Tibial nerve (tissue), 4 donors: ENCODE data around the gene PRPH2. TPM values are rescaled to one million over a fixed set of nuclear protein-coding genes. Genes with fewer than 3 reads are reported as not detected.

Experiments used
- DNase-seq, 2 donors: peaks; one replicate each; pipeline ENCODE4 v3.0.0-alpha.2; 2019; ENCODE audit warnings: low spot score in 2 of 2
- H3K27ac ChIP-seq, 4 donors: fragments of 200-600 bp; sonication (generic) in 3 of 4; one replicate each; pipeline ENCODE4 v1.5.1; 2017 to 2019; ENCODE audit warnings: mild to moderate bottlenecking in 1 of 4
- H3K27me3 ChIP-seq, 2 donors: fragments of 200-600 bp; sonication (generic) in 1 of 2; one replicate each; pipeline versions ENCODE4 v1.5.1 to v1.6.0; 2017 to 2019
- H3K36me3 ChIP-seq, 3 donors: fragments of 200-600 bp; sonication (generic); one replicate each; pipeline ENCODE4 v1.5.1; 2018 to 2019
- H3K4me1 ChIP-seq, 4 donors: fragments of 200-600 bp; sonication (generic) in 3 of 4; one replicate each; pipeline ENCODE4 v1.5.1; 2017 to 2019
- H3K4me3 ChIP-seq, 4 donors: fragments of 200-600 bp; sonication (generic) in 3 of 4; one replicate each; pipeline ENCODE4 v1.5.1; 2017 to 2019; ENCODE audit warnings: mild to moderate bottlenecking in 1 of 4, moderate library complexity in 1 of 4
- H3K9me3 ChIP-seq, 4 donors: fragments of 200-600 bp; sonication (generic) in 3 of 4; one replicate each; pipeline ENCODE4 v1.5.1; 2017 to 2019
- CTCF ChIP-seq, 5 experiments: fragments of 200-600 bp in 3 of 5; fragments of 450-650 bp in 2 of 5; sonication (generic) in 3 of 5; IDR thresholded peaks; one replicate each; pipeline ENCODE4 v1.5.1; 2016 to 2019; ENCODE audit warnings: antibody characterized with exemption in 5 of 5, mild to moderate bottlenecking in 3 of 5, moderate library complexity in 2 of 5
- EP300 ChIP-seq, 2 donors: sonication (generic); formaldehyde crosslinking; IDR thresholded peaks; one replicate each; pipeline ENCODE4 v1.6.1; 2017; ENCODE audit warnings: antibody characterized with exemption in 2 of 2, mild to moderate bottlenecking in 1 of 2
- POLR2A ChIP-seq, 2 donors: fragments of 450-650 bp; IDR thresholded peaks; one replicate each; pipeline ENCODE4 v1.6.1; 2017; ENCODE audit warnings: antibody characterized with exemption in 2 of 2, mild to moderate bottlenecking in 2 of 2, moderate library complexity in 2 of 2
- whole genome bisulfite sequencing, 2 donors: methylation state at CpG; one replicate each; pipeline ENCODE4 v1.1.5; 2018; 5-methylcytosine and 5-hydroxymethylcytosine counted together
- total RNA-seq, 4 donors: library from RNA; depleted of rRNA; stranded (reverse); fragments of >200 nt; gene quantifications; one replicate each; pipeline ENCODE4 v1.1.0, GENCODE V29; 2016

PRPH2 gene
- total RNA-seq, 4 donors from 2014 or later, result 0.22 to 1.5 (median 1.2) TPM; not detected in 1

GRCh38 chr6:42746463-42747391 lies 24.3 kb upstream of the PRPH2 start:
- H3K27ac ChIP-seq, result peak overlapping the region; percentile 90 to 95 (median 92)
- TF ChIP-seq POLR2A (IDR thresholded peaks at IDR 0.05) (peak; percentile 58 to 80), CTCF (IDR thresholded peaks at IDR 0.05) (peak in 1 of 5 experiments; percentile 8), EP300 (IDR thresholded peaks at IDR 0.05) (peak; percentile 20 to 92)
- no peaks in the 10 kb centered on the region for H3K9me3 ChIP-seq
- no peaks in the 10 kb centered on the region for H3K27me3 ChIP-seq
- 0 to 1% methylated on average over 46 to 53 of the region's 55 CpGs for WGBS, 2 donors
- peak; percentile 62 to 71 for DNase-seq
- no peaks in the 10 kb centered on the region for H3K36me3 ChIP-seq
- peaks cover 0 to 52% (median 26%) of the 10 kb centered on the region in 4 donors for H3K4me1 ChIP-seq
- peak overlapping the region; percentile 85 to 95 (median 94) for H3K4me3 ChIP-seq

- 0 to 1% methylated on average over 46 to 54 of the region's 57 CpGs for WGBS, 2 donors
- H3K4me1 ChIP-seq, result peaks cover 0 to 43% (median 22%) of the 10 kb centered on the region in 4 donors
These were observed 23.5 kb upstream of the PRPH2 start, which contains the start of gene TBCC for GRCh38 chr6:42745640-42746462. TSS of gene TBCC (minus strand) at chr6:42746103. CDS start at chr6:42746073, 30 bp downstream.

GRCh38 chr6:42745083-42745639 lies 22.8 kb upstream of the PRPH2 start:
- 1 to 2% methylated on average over 23 to 24 of the region's 29 CpGs for WGBS, 2 donors
- Histone ChIP-seq H3K27me3 (no peaks in the 10 kb centered on the region), H3K36me3 (no peaks in the 10 kb centered on the region), H3K4me3 (peak overlapping the region; percentile 85 to 96 (median 94)), H3K9me3 (no peaks in the 10 kb centered on the region), H3K27ac (peak overlapping the region; percentile 81 to 94 (median 93)), H3K4me1 (peaks cover 0 to 42% (median 22%) of the 10 kb centered on the region in 4 donors)
- TF ChIP-seq EP300 (IDR thresholded peaks at IDR 0.05), result no peak
- no peak for TF ChIP-seq CTCF (IDR thresholded peaks at IDR 0.05)
- TF ChIP-seq POLR2A (IDR thresholded peaks at IDR 0.05), result no peak
- no peak for DNase-seq

More at GRCh38 chr6:42745640-42746462, 23.5 kb upstream of the PRPH2 start, which contains the start of gene TBCC:
- DNase-seq, result peak; percentile 93 to 95
- H3K27ac ChIP-seq, result peak within 1 kb of the TSS; percentile 90 to 95 (median 94)
- TF ChIP-seq EP300 (IDR thresholded peaks at IDR 0.05) (peak in 1 of 2 donors; percentile 99), POLR2A (IDR thresholded peaks at IDR 0.05) (peak; percentile 82 to 95), CTCF (IDR thresholded peaks at IDR 0.05) (peak in 1 of 5 experiments; percentile 4)
- peak within 1 kb of the TSS; percentile 85 to 96 (median 94) for H3K4me3 ChIP-seq
- no peaks in the 10 kb centered on the region for H3K9me3 ChIP-seq
- no peaks in the 10 kb centered on the region for H3K36me3 ChIP-seq
- no peaks in the 10 kb centered on the region for H3K27me3 ChIP-seq

GRCh38 chr6:42744351-42744893 lies 22.0 kb upstream of the PRPH2 start:
- H3K9me3 ChIP-seq, result no peaks in the 10 kb centered on the region
- whole genome bisulfite sequencing, 2 donors, result 69 to 71% methylated on average over 21 of the region's 21 CpGs
- no peaks in the 10 kb centered on the region for H3K36me3 ChIP-seq
- H3K27me3 ChIP-seq, result no peaks in the 10 kb centered on the region
- no peak for DNase-seq
- no peak for TF ChIP-seq POLR2A (IDR thresholded peaks at IDR 0.05)
- no peak for TF ChIP-seq CTCF (IDR thresholded peaks at IDR 0.05)
- TF ChIP-seq EP300 (IDR thresholded peaks at IDR 0.05), result no peak
- H3K4me3 ChIP-seq, result peak overlapping the region; percentile 85 to 96 (median 94)
- H3K27ac ChIP-seq, result peak overlapping the region in 1 of 4 donors; percentile 94
- peaks cover 0 to 36% (median 22%) of the 10 kb centered on the region in 4 donors for H3K4me1 ChIP-seq
